Measurements from ENCODE around the gene EPHB1.

EPHB1 gene

DNA sequence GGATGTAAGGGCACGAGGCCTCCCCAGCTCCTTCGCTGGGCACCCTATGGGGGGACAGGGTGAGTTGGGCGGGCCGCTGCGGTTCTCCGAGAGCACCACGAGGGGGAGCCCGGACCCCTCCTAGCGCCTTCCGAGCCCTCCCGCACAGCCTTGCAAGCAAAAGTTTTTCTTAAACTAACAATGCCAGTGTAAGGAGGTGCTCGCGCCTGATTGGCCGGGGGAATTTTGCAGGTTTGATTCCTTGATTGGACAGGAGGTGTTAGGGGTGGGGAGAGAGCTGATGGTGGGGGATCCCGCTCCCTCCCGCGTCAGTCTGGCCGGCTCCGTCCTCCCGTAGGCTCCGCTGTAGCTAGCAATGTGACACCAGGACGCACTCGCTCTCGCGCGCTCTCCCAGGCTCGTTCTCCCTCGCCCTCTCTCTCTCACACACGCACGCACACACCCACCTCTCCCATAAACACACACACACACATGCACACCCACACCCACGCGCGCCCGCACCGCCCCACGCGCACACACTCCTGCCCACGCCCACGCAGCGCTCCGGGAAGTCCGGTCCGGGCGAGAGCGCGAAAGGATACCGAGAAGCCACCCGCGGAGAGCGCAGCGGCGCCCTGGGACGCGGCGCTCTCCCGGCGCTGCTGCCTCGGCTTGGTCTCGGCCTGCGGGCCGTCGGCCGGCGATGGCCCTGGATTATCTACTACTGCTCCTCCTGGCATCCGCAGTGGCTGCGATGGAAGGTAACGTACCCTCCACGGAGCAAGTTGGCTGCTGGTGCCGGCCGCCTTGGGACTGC is at the start of gene EPHB1:
Gene EPHB1 (plus strand): TSS at position 311 of the 796 bp plus-strand sequence.
- peak; percentile 78 for DNase-seq

DNA sequence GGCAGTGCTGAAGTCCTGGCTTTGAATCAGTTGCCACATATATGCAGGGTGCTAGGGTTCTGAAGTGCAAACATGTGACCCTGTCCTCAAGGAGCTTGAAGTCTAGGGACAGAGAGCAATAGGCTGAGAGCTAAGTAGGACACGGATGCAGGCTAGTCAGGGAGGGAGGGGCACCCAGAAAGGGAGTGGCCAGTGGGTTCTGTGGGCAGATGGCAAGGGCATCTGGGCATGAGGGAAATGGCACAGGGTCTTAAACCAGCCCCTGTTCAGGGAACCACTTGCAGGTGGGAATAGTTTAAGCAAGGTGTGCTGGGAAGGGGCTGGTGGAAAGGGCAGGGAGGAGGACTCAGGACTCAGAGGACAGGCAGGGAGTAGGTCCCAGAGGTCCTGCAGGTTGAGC is 46.4 kb upstream of the EPHB1 start:
- no peak for DNase-seq

GRCh38 chr3:134749174-134749573 is 45.9 kb upstream of the EPHB1 start:
- no peak for DNase-seq

GRCh38 chr3:134749802-134750553 is 45.1 kb upstream of the EPHB1 start:
- no peak for DNase-seq

GRCh38 chr3:134751831-134752230 is 43.2 kb upstream of the EPHB1 start:
- DNase-seq = no peak

- no peak for DNase-seq
Observed at GRCh38 chr3:134752761-134753461, 42.1 kb upstream of the EPHB1 start.

DNA sequence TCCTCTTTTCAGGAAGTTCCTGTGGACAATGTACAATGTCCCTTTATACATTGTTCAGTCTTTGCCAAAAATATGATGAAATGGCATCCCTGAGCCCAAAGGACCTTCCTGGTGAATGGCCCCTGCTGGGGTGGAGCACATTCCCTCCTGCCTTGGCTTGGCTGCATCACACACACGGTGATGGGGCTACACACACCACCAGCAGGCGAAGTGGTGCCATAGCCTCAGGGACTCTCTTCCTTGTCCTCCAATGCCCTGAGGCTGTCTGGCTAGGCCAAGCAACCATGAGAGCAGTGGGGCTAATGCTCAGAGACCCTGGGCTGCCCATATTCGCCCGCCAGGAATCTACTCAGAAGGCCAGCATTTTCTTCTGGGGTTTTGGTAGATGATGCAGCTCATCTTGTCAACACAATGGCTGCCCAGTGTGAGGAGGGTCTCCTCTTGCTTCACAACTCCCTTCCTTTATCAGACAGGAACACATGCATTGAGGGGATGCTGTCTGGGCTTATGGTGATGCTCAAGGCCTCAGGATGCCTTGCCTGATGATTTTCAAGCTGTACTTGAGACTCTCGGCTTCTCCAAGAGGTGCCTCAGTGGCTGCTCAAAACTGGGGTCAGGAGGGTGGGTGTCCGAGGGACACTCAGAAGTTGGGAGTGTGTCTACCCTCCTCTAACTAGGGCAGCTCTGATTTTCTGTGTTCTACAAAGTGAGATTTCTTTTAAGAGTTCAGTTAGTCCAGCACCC is 40.9 kb upstream of the EPHB1 start:
- no peak for DNase-seq

- peak; percentile 0 for DNase-seq
Observed at GRCh38 chr3:134754768-134755559, 40.1 kb upstream of the EPHB1 start.

DNA sequence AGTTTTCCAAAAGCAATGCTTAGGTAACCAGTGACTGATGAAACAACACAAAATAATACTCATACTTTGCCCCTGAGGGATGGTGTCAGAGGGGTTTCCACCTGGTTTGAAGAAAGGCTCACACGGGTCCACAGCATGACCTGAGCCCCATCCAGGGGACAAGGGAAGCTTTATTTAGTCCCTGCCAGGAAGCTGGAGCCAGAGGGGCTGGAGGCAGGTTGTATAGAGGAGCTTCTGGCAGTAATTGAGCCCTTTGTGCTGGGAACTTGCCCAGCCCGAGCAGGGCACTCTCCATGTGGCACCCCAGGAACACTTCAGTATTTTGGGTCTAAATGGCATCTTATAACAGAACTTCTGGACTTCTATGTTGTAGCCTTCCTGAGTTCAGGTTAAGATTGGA is 39.2 kb upstream of the EPHB1 start:
- no peak for DNase-seq

DNA sequence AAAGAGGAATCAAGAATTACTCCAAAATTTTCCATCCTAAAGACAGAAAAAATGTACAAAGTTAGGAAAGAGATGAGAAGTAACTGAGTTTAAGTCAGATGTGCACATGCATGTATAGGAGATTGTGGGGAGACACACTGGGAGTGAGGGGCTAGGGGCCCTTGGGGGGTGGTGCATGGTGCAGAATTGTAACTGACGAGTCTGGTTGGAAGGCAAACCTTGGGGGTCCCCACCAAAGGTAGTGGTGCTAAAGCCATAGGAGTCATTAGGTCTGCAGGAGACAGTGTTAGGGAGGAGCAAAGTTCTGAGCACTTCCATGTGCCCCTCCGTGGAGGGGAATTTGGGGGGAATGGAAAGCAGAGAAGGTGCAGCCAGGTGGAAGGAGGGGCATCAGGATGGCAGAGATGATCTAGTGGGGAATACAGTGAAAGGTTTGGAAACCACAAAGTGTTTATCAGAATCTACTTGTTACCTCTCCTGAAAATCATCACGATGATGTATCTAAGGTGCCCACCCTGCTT is 37.5 kb upstream of the EPHB1 start:
- no peak for DNase-seq

- DNase-seq = no peak
Observed at GRCh38 chr3:134761213-134761612, 33.8 kb upstream of the EPHB1 start.

GRCh38 chr3:134762016-134762415 is 33.0 kb upstream of the EPHB1 start:
- DNase-seq = no peak

- DNase-seq = no peak
Observed at GRCh38 chr3:134765468-134765867, 29.6 kb upstream of the EPHB1 start.

DNA sequence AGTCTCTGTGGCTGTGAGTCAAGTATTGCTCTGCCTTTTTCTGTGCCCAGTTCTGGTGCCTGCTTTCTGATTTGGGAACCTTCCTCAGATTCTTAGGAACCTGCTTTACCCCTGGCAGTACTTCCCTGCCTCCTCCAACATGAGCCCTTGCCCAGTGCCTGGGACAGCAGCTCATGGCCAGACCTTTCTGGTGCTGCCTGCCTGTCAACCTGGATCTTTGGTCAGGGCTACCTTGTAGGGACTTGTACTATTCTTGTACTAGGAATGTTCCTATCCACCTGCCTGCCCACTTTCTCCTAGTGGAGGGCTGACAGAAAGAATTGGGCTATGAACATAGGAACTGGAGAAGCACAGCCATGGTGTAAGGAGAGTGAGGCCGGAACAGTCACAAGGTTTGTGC is 28.8 kb upstream of the EPHB1 start:
- no peak for DNase-seq

- no peak for DNase-seq
Observed at GRCh38 chr3:134768116-134768515, 26.9 kb upstream of the EPHB1 start.

DNA sequence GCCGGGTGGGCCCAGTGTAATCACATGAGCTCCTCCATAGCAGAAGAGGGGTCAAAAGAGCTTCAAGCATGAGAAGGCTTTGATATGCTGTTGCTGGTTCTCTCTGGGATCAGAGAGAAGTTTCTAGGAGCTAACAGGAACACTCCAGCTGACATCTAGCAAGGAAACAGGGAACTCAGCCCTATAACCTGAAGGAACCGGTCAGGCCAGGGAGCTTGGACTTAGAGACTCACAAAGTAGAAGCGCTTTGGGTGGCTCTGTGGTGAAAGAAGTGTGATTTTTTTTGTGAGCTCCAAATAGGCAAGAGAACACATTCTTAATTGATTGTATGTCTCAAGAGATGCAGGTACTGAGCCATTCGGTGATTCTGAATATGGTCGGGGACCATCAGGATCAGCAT is 26.2 kb upstream of the EPHB1 start:
- no peak for DNase-seq

- DNase-seq = no peak
Observed at GRCh38 chr3:134769287-134769868, 25.7 kb upstream of the EPHB1 start.

- no peak for DNase-seq
Observed at GRCh38 chr3:134772011-134772410, 23.0 kb upstream of the EPHB1 start.

- DNase-seq = no peak
Observed at GRCh38 chr3:134772591-134772990, 22.5 kb upstream of the EPHB1 start.

DNA sequence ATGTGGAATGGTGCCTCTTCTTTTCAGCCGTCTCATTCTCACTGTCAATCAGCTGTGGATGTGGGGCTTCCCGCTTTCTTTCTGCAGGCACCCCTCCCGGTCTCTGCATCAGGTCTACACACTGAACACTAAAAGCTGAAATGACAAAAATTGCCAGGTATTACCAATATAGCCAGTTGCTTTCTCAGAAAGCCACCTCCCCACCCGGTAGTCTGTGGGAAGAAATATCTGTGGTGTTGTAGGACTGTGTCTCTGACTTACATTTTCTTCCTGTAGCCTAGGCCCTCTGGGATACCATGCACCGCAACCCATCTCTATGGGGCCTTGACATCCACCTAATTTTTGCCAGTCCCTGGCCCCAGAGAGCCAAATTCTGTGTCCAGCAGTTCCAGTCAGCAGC is 19.2 kb upstream of the EPHB1 start:
- no peak for DNase-seq

- DNase-seq = no peak
Observed at GRCh38 chr3:134776518-134776917, 18.5 kb upstream of the EPHB1 start.

DNA sequence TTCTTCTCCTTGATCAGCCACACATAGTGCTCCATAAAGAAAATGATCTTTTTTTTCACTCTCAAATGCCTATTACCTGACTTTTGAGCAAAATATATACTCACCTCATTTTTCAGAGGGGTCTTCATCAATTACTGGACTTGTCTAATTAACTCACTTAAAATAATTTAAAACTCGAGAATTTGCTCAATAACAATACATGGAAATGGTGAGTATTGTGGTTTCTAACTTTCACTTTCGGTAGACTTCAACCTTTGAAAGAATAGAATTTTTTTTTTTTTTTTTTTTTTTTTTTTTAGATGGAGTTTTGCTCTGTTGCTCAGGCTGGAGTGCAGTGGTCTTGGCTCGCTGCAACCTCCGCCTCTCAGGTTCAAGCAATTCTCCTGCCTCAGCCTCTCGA is 17.7 kb upstream of the EPHB1 start:
- no peak for DNase-seq

Data from amniotic stem cell (primary cell).